ENCODE measurements around the gene FGG. TPM values are rescaled to one million over a fixed set of nuclear protein-coding genes. Genes with fewer than 3 reads are reported as not detected.

FGG gene
- total RNA-seq, 4 donors from 2014 or later, result not detected

DNA sequence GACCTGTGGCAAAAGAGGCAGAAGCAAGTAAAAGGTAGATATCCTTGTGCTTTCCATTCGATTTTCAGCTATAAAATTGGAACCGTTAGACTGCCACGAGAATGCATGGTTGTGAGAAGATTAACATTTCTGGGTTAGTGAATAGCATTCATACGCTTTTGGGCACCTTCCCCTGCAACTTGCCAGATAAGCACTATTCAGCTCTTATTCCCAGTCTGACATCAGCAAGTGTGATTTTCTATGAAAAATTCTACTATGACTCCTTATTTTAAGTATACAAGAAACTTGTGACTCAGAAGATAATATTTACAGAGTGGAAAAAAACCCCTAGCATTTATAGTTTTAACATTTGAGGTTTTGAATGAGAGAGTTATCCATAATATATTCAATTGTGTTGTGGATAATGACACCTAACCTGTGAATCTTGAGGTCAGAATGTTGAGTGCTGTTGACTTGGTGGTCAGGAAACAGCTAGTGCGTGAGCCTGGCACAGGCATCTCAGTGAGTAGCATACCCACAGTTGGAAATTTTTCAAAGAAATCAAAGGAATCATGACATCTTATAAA is 45.7 kb downstream of the FGG start:
- H3K4me1 ChIP-seq, result no peaks in the 10 kb centered on the region
- DNase-seq (ENCODE audit: extremely low spot score), result no peak
- no peaks in the 10 kb centered on the region for H3K27me3 ChIP-seq
- intact Hi-C loops (cut with DNase I), result no loop called here
- H3K9me3 ChIP-seq, result no peaks in the 10 kb centered on the region
- no peak for TF ChIP-seq POLR2A (IDR thresholded peaks at IDR 0.05; ENCODE audit: low read depth)
- TF ChIP-seq EP300 (IDR thresholded peaks at IDR 0.05), result no peak
- TF ChIP-seq POLR2AphosphoS5 (IDR thresholded peaks at IDR 0.05), result no peak
- TF ChIP-seq CTCF (IDR thresholded peaks at IDR 0.05), result no peak
- H3K36me3 ChIP-seq, result no peaks in the 10 kb centered on the region
- no peak overlapping the region for H3K27ac ChIP-seq (replicated peaks in 1 of 4)
- WGBS, result 79% methylated on average over 5 of the region's 5 CpGs
- no peak overlapping the region for H3K4me3 ChIP-seq

- TF ChIP-seq POLR2A (IDR thresholded peaks at IDR 0.05; ENCODE audit: low read depth) (no peak), CTCF (IDR thresholded peaks at IDR 0.05) (no peak), POLR2AphosphoS5 (IDR thresholded peaks at IDR 0.05) (no peak), EP300 (IDR thresholded peaks at IDR 0.05) (no peak)
- H3K27me3 ChIP-seq, result no peaks in the 10 kb centered on the region
- DNase-seq (ENCODE audit: extremely low spot score), result no peak
- H3K27ac ChIP-seq (replicated peaks in 1 of 4), result no peak overlapping the region
- H3K4me1 ChIP-seq, result no peaks in the 10 kb centered on the region
- H3K36me3 ChIP-seq, result no peaks in the 10 kb centered on the region
- intact Hi-C loops (cut with DNase I), result no loop called here
- 79% methylated on average over 6 of the region's 6 CpGs for WGBS
- no peaks in the 10 kb centered on the region for H3K9me3 ChIP-seq
- H3K4me3 ChIP-seq, result no peak overlapping the region
Measured at GRCh38 chr4:154565704-154566103, 46.8 kb downstream of the FGG start.

- no peaks in the 10 kb centered on the region for H3K36me3 ChIP-seq
- H3K27me3 ChIP-seq, result no peaks in the 10 kb centered on the region
- H3K4me3 ChIP-seq, result no peak overlapping the region
- no peak for TF ChIP-seq POLR2A (IDR thresholded peaks at IDR 0.05; ENCODE audit: low read depth)
- no peak for TF ChIP-seq POLR2AphosphoS5 (IDR thresholded peaks at IDR 0.05)
- TF ChIP-seq CTCF (IDR thresholded peaks at IDR 0.05), result no peak
- TF ChIP-seq EP300 (IDR thresholded peaks at IDR 0.05), result no peak
- H3K9me3 ChIP-seq, result no peaks in the 10 kb centered on the region
- 93% methylated on average over 1 of the region's 1 CpG for WGBS
- intact Hi-C loops (cut with DNase I), result no loop called here
- H3K4me1 ChIP-seq, result no peaks in the 10 kb centered on the region
- no peak for DNase-seq (ENCODE audit: extremely low spot score)
- H3K27ac ChIP-seq (replicated peaks in 1 of 4), result no peak overlapping the region
Measured at GRCh38 chr4:154564311-154564710, 48.1 kb downstream of the FGG start.

DNA sequence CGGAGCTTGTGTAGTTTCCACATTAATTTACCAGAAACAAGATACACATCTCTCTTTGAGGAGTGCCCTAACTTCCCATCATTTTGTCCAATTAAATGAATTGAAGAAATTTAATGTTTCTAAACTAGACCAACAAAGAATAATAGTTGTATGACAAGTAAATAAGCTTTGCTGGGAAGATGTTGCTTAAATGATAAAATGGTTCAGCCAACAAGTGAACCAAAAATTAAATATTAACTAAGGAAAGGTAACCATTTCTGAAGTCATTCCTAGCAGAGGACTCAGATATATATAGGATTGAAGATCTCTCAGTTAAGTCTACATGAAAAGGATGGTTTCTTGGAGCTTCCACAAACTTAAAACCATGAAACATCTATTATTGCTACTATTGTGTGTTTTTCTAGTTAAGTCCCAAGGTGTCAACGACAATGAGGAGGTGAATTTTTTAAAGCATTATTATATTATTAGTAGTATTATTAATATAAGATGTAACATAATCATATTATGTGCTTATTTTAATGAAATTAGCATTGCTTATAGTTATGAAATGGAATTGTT is 49.7 kb downstream of the FGG start, which contains the start of gene FGB:
FGB (plus strand) TSS at position 315 of the 558 bp plus-strand sequence; CDS start at position 323, 8 bp downstream.
- DNase-seq (ENCODE audit: extremely low spot score), result no peak
- Histone ChIP-seq H3K4me1 (no peaks in the 10 kb centered on the region), H3K27me3 (no peaks in the 10 kb centered on the region), H3K27ac (replicated peaks in 1 of 4) (no peak within 1 kb of the TSS), H3K9me3 (no peaks in the 10 kb centered on the region), H3K36me3 (no peaks in the 10 kb centered on the region), H3K4me3 (no peak within 1 kb of the TSS)
- intact Hi-C loops (cut with DNase I), result no loop called here
- TF ChIP-seq EP300 (IDR thresholded peaks at IDR 0.05) (no peak), CTCF (IDR thresholded peaks at IDR 0.05) (no peak), POLR2AphosphoS5 (IDR thresholded peaks at IDR 0.05) (no peak), POLR2A (IDR thresholded peaks at IDR 0.05; ENCODE audit: low read depth) (no peak)
- WGBS, result 75% methylated on average over 2 of the region's 2 CpGs

GRCh38 chr4:154560824-154561231 is 51.6 kb downstream of the FGG start:
- Histone ChIP-seq H3K27ac (replicated peaks in 1 of 4) (no peak overlapping the region), H3K4me1 (no peaks in the 10 kb centered on the region), H3K9me3 (no peaks in the 10 kb centered on the region), H3K36me3 (no peaks in the 10 kb centered on the region), H3K4me3 (no peak overlapping the region), H3K27me3 (no peaks in the 10 kb centered on the region)
- intact Hi-C loops (cut with DNase I), result no loop called here
- DNase-seq (ENCODE audit: extremely low spot score), result no peak
- 73% methylated on average over 4 of the region's 4 CpGs for WGBS
- no peak for TF ChIP-seq CTCF (IDR thresholded peaks at IDR 0.05)
- no peak for TF ChIP-seq POLR2A (IDR thresholded peaks at IDR 0.05; ENCODE audit: low read depth)
- TF ChIP-seq POLR2AphosphoS5 (IDR thresholded peaks at IDR 0.05), result no peak
- TF ChIP-seq EP300 (IDR thresholded peaks at IDR 0.05), result no peak
